Jurkat, Clone E6-1 (cell line): Measurements from ENCODE around the gene TMEM108.

ENCODE experiments used
- DNase-seq: peaks from one replicate; pipeline ENCODE4 v3.0.0-alpha.2; 2011; ENCODE audit warnings: low read depth, low spot score
- H3K4me3 ChIP-seq: 2 replicates; pipeline ENCODE4 v1.5.1; 2011; ENCODE audit warnings: mild to moderate bottlenecking, low read length, control low read depth, moderate library complexity

Gene TMEM108

GRCh38 chr3:133388696-133389395 lies 350.7 kb downstream of the TMEM108 start:
- no peak for DNase-seq
- no peak overlapping the region for H3K4me3 ChIP-seq

GRCh38 chr3:133390715-133391114 lies 352.5 kb downstream of the TMEM108 start:
- no peak for DNase-seq
- H3K4me3 ChIP-seq, result no peak overlapping the region

- no peak for DNase-seq
Measured at GRCh38 chr3:133393204-133393603, 355.0 kb downstream of the TMEM108 start.

GRCh38 chr3:133393691-133394474 lies 355.7 kb downstream of the TMEM108 start:
- no peak for DNase-seq
- no peak overlapping the region for H3K4me3 ChIP-seq

More at GRCh38 chr3:133393204-133393603, 355.0 kb downstream of the TMEM108 start:
- no peak overlapping the region for H3K4me3 ChIP-seq

- H3K4me3 ChIP-seq, result no peak overlapping the region
- no peak for DNase-seq
Measured at GRCh38 chr3:133394561-133395311, 356.5 kb downstream of the TMEM108 start.

GRCh38 chr3:133396906-133397305 lies 358.7 kb downstream of the TMEM108 start:
- DNase-seq, result no peak
- no peak overlapping the region for H3K4me3 ChIP-seq

GRCh38 chr3:133400006-133400515 lies 361.9 kb downstream of the TMEM108 start, which contains the start of gene BFSP2:
BFSP2 (plus strand) TSS chr3:133400056; CDS start chr3:133400084, 28 bp downstream.
- no peak within 1 kb of the TSS for H3K4me3 ChIP-seq
- no peak for DNase-seq

- DNase-seq, result no peak
- H3K4me3 ChIP-seq, result no peak overlapping the region
Measured at GRCh38 chr3:133401374-133402135, 363.4 kb downstream of the TMEM108 start.

- no peak overlapping the region for H3K4me3 ChIP-seq
- no peak for DNase-seq
Measured at GRCh38 chr3:133404920-133405319, 366.7 kb downstream of the TMEM108 start.

GRCh38 chr3:133408366-133408765 lies 370.2 kb downstream of the TMEM108 start:
- no peak overlapping the region for H3K4me3 ChIP-seq
- DNase-seq, result no peak

GRCh38 chr3:133408961-133409360 lies 370.8 kb downstream of the TMEM108 start:
- no peak overlapping the region for H3K4me3 ChIP-seq
- no peak for DNase-seq

- DNase-seq, result no peak
- H3K4me3 ChIP-seq, result no peak overlapping the region
Measured at GRCh38 chr3:133410191-133410892, 372.2 kb downstream of the TMEM108 start.

GRCh38 chr3:133412183-133413132 lies 374.3 kb downstream of the TMEM108 start:
- no peak overlapping the region for H3K4me3 ChIP-seq
- DNase-seq, result no peak

GRCh38 chr3:133413161-133414020 lies 375.2 kb downstream of the TMEM108 start:
- no peak overlapping the region for H3K4me3 ChIP-seq

GRCh38 chr3:133414021-133414392 lies 375.8 kb downstream of the TMEM108 start:
- no peak overlapping the region for H3K4me3 ChIP-seq
- no peak for DNase-seq

More at GRCh38 chr3:133413161-133414020, 375.2 kb downstream of the TMEM108 start:
- DNase-seq, result no peak

- H3K4me3 ChIP-seq, result no peak overlapping the region
- DNase-seq, result no peak
Measured at GRCh38 chr3:133418361-133418760, 380.2 kb downstream of the TMEM108 start.
